HepG2 (cell line): Measurements from ENCODE around the gene CGREF1. TPM values are rescaled to one million over a fixed set of nuclear protein-coding genes. Genes with fewer than 3 reads are reported as not detected.
A peak's percentile ranks its signal among the peaks of the same experiment; 100 is the strongest.

Experiments used
- HMGA1 ChIP-seq: sonication (generic); formaldehyde crosslinking; conservative IDR thresholded peaks from 2 replicates; pipeline ENCODE4 v1.4.0; 2020; ENCODE audit warnings: missing genetic modification reagents
- MXD1 ChIP-seq: sonication (generic); formaldehyde crosslinking; IDR thresholded peaks from 2 replicates; pipeline ENCODE4 v1.4.0; 2020; ENCODE audit warnings: mild to moderate bottlenecking, missing genetic modification reagents
- RBFOX2 ChIP-seq: fragments of 200-400 bp; formaldehyde crosslinking; IDR thresholded peaks from 2 replicates; pipeline ENCODE4 v1.6.1; 2017; ENCODE audit warnings: low read depth, mild to moderate bottlenecking, low read length
- REXO4 ChIP-seq: sonication (generic); formaldehyde crosslinking; IDR thresholded peaks from 2 replicates; pipeline ENCODE4 v1.8.0; 2022; ENCODE audit warnings: missing genetic modification reagents, mild to moderate bottlenecking, borderline replicate concordance
- XRCC5 ChIP-seq: fragments of 200-400 bp; formaldehyde crosslinking; optimal IDR thresholded peaks from 2 replicates; pipeline ENCODE3; 2017; ENCODE audit warnings: mild to moderate bottlenecking, low read length
- ZBTB8A ChIP-seq: sonication (generic); formaldehyde crosslinking; IDR thresholded peaks from 2 replicates; pipeline ENCODE4 v1.4.0; 2020; ENCODE audit warnings: mild to moderate bottlenecking, low read depth, missing genetic modification reagents, borderline replicate concordance
- polyA plus RNA-seq, 8 experiments: library from polyadenylated mRNA; depleted of rRNA in 3 of 8; stranded (reverse) in 7 of 8; unstranded in 1 of 8; fragments of >200 nt; fragmentation: Illumina TruSeq in 4 of 8; extraction: Trizol in 4 of 8; gene quantifications; 2 replicates each; pipeline versions ENCODE4 v1.2.1 to v1.2.3, GENCODE V29; 2011 to 2016; ENCODE audit warnings: low read depth in 4 of 8, missing spikeins in 1 of 8, mixed read lengths in 1 of 8; ENCODE audit not compliant: insufficient read depth in 1 of 8
- total RNA-seq, 5 experiments: library from RNA; depleted of rRNA; stranded (reverse); fragments of >200 nt; fragmentation: Illumina TruSeq; extraction: Trizol; gene quantifications; 2 replicates each; pipeline ENCODE4 v1.2.3, GENCODE V29; 2016; ENCODE audit warnings: low read depth in 1 of 5
- TF ChIP-seq, protein P1 (sequence below): sonication (generic); formaldehyde crosslinking; IDR thresholded peaks from 2 replicates; pipeline ENCODE4 v1.4.0; 2020; ENCODE audit warnings: mild to moderate bottlenecking, missing genetic modification reagents, borderline replicate concordance
- TF ChIP-seq, protein P2 (sequence below), 2 experiments: IDR thresholded peaks; 2 replicates each; pipeline ENCODE4 v1.6.1; 2011 to 2012; ENCODE audit warnings: low read length in 2 of 2, borderline replicate concordance in 1 of 2, low read depth in 1 of 2, mild to moderate bottlenecking in 1 of 2, moderate library complexity in 1 of 2
- TF ChIP-seq, protein P3 (sequence below): sonication (generic); formaldehyde crosslinking; IDR thresholded peaks from 2 replicates; pipeline ENCODE4 v1.4.0; 2020; ENCODE audit warnings: missing genetic modification reagents, borderline replicate concordance
- TF ChIP-seq, protein P4 (sequence below): sonication (generic); formaldehyde crosslinking; IDR thresholded peaks from 2 replicates; pipeline ENCODE4 v1.4.0; 2020; ENCODE audit warnings: missing genetic modification reagents, mild to moderate bottlenecking, borderline replicate concordance

CGREF1 gene
- total and polyA plus RNA-seq, 2 of the 13 experiments (the other 11 are each of a cell fraction or from before 2014, with no cell fraction given) = 13.9 to 23.4 TPM

- peak; percentile 41 for TF ChIP-seq XRCC5
- TF ChIP-seq REXO4 (CRISPR knock-in tag) = no peak; the same call in 1 of the 2 replicates
- TF ChIP-seq, protein P1, sequence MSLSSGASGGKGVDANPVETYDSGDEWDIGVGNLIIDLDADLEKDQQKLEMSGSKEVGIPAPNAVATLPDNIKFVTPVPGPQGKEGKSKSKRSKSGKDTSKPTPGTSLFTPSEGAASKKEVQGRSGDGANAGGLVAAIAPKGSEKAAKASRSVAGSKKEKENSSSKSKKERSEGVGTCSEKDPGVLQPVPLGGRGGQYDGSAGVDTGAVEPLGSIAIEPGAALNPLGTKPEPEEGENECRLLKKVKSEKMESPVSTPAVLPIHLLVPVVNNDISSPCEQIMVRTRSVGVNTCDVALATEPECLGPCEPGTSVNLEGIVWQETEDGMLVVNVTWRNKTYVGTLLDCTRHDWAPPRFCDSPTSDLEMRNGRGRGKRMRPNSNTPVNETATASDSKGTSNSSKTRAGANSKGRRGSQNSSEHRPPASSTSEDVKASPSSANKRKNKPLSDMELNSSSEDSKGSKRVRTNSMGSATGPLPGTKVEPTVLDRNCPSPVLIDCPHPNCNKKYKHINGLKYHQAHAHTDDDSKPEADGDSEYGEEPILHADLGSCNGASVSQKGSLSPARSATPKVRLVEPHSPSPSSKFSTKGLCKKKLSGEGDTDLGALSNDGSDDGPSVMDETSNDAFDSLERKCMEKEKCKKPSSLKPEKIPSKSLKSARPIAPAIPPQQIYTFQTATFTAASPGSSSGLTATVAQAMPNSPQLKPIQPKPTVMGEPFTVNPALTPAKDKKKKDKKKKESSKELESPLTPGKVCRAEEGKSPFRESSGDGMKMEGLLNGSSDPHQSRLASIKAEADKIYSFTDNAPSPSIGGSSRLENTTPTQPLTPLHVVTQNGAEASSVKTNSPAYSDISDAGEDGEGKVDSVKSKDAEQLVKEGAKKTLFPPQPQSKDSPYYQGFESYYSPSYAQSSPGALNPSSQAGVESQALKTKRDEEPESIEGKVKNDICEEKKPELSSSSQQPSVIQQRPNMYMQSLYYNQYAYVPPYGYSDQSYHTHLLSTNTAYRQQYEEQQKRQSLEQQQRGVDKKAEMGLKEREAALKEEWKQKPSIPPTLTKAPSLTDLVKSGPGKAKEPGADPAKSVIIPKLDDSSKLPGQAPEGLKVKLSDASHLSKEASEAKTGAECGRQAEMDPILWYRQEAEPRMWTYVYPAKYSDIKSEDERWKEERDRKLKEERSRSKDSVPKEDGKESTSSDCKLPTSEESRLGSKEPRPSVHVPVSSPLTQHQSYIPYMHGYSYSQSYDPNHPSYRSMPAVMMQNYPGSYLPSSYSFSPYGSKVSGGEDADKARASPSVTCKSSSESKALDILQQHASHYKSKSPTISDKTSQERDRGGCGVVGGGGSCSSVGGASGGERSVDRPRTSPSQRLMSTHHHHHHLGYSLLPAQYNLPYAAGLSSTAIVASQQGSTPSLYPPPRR = no peak; the same call in none of the 2 replicates
- no peak for TF ChIP-seq MXD1
- TF ChIP-seq, protein P2, sequence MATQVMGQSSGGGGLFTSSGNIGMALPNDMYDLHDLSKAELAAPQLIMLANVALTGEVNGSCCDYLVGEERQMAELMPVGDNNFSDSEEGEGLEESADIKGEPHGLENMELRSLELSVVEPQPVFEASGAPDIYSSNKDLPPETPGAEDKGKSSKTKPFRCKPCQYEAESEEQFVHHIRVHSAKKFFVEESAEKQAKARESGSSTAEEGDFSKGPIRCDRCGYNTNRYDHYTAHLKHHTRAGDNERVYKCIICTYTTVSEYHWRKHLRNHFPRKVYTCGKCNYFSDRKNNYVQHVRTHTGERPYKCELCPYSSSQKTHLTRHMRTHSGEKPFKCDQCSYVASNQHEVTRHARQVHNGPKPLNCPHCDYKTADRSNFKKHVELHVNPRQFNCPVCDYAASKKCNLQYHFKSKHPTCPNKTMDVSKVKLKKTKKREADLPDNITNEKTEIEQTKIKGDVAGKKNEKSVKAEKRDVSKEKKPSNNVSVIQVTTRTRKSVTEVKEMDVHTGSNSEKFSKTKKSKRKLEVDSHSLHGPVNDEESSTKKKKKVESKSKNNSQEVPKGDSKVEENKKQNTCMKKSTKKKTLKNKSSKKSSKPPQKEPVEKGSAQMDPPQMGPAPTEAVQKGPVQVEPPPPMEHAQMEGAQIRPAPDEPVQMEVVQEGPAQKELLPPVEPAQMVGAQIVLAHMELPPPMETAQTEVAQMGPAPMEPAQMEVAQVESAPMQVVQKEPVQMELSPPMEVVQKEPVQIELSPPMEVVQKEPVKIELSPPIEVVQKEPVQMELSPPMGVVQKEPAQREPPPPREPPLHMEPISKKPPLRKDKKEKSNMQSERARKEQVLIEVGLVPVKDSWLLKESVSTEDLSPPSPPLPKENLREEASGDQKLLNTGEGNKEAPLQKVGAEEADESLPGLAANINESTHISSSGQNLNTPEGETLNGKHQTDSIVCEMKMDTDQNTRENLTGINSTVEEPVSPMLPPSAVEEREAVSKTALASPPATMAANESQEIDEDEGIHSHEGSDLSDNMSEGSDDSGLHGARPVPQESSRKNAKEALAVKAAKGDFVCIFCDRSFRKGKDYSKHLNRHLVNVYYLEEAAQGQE (IDR thresholded peaks at IDR 0.05; ENCODE audit: borderline replicate concordance in 1 of 2, low read depth in 1 of 2, low read length in 2 of 2) = peak in 1 of 2 experiments; percentile 28; a peak in 1 of 4 replicates
- TF ChIP-seq, protein P3, sequence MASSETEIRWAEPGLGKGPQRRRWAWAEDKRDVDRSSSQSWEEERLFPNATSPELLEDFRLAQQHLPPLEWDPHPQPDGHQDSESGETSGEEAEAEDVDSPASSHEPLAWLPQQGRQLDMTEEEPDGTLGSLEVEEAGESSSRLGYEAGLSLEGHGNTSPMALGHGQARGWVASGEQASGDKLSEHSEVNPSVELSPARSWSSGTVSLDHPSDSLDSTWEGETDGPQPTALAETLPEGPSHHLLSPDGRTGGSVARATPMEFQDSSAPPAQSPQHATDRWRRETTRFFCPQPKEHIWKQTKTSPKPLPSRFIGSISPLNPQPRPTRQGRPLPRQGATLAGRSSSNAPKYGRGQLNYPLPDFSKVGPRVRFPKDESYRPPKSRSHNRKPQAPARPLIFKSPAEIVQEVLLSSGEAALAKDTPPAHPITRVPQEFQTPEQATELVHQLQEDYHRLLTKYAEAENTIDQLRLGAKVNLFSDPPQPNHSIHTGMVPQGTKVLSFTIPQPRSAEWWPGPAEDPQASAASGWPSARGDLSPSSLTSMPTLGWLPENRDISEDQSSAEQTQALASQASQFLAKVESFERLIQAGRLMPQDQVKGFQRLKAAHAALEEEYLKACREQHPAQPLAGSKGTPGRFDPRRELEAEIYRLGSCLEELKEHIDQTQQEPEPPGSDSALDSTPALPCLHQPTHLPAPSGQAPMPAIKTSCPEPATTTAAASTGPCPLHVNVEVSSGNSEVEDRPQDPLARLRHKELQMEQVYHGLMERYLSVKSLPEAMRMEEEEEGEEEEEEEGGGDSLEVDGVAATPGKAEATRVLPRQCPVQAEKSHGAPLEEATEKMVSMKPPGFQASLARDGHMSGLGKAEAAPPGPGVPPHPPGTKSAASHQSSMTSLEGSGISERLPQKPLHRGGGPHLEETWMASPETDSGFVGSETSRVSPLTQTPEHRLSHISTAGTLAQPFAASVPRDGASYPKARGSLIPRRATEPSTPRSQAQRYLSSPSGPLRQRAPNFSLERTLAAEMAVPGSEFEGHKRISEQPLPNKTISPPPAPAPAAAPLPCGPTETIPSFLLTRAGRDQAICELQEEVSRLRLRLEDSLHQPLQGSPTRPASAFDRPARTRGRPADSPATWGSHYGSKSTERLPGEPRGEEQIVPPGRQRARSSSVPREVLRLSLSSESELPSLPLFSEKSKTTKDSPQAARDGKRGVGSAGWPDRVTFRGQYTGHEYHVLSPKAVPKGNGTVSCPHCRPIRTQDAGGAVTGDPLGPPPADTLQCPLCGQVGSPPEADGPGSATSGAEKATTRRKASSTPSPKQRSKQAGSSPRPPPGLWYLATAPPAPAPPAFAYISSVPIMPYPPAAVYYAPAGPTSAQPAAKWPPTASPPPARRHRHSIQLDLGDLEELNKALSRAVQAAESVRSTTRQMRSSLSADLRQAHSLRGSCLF (CRISPR knock-in tag) = no peak
- TF ChIP-seq HMGA1 (CRISPR knock-in tag) = no peak
- TF ChIP-seq, protein P4, sequence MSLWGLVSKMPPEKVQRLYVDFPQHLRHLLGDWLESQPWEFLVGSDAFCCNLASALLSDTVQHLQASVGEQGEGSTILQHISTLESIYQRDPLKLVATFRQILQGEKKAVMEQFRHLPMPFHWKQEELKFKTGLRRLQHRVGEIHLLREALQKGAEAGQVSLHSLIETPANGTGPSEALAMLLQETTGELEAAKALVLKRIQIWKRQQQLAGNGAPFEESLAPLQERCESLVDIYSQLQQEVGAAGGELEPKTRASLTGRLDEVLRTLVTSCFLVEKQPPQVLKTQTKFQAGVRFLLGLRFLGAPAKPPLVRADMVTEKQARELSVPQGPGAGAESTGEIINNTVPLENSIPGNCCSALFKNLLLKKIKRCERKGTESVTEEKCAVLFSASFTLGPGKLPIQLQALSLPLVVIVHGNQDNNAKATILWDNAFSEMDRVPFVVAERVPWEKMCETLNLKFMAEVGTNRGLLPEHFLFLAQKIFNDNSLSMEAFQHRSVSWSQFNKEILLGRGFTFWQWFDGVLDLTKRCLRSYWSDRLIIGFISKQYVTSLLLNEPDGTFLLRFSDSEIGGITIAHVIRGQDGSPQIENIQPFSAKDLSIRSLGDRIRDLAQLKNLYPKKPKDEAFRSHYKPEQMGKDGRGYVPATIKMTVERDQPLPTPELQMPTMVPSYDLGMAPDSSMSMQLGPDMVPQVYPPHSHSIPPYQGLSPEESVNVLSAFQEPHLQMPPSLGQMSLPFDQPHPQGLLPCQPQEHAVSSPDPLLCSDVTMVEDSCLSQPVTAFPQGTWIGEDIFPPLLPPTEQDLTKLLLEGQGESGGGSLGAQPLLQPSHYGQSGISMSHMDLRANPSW (CRISPR knock-in tag) = 0 out of 2 replicates have a peak, but pooled peaks have one; percentile 15
- no peak for TF ChIP-seq ZBTB8A (CRISPR knock-in tag)
- TF ChIP-seq RBFOX2 = peak; percentile 80
These were observed 32.7 kb downstream of the CGREF1 start (continued) for GRCh38 chr2:27086090-27086723.
